ENCODE data around the gene DCX.
"Not testable (repeated sequence)": the region's sequence is repeated elsewhere in the genome, so short reads cannot be mapped to it uniquely, and the experiment has no call there.

- TF ChIP-seq CTCF (IDR thresholded peaks at IDR 0.05; ENCODE audit: insufficient read depth, low read length, poor library complexity, severe bottlenecking); EZH2phosphoT487 (conservative IDR thresholded peaks at IDR 0.05; ENCODE audit: low read length): not testable (repeated sequence)
These were observed 65.8 kb downstream of the DCX start for GRCh38 chrX:111346150-111346549.
